ENCODE data around the gene TMC5.

GRCh38 chr16:19450186-19450585 lies 32.5 kb downstream of the TMC5 start:
- TF ChIP-seq CTCF (conservative IDR thresholded peaks at IDR 0.05; ENCODE audit: low read depth, low read length) (no peak), EZH2 (IDR thresholded peaks at IDR 0.05; ENCODE audit: borderline replicate concordance, low read depth, low read length, poor library complexity, severe bottlenecking) (no peak)

Data from A673 (cell line).